GM13976 (cell line): Measurements from ENCODE around the gene ABHD14A.
"Not testable (repeated sequence)": the region's sequence is repeated elsewhere in the genome, so short reads cannot be mapped to it uniquely, and the experiment has no call there.

Experiments
- DNase-seq: peaks from one replicate; pipeline ENCODE4 v3.0.0; 2012; ENCODE audit warnings: low spot score
- in situ Hi-C: fragments of 300-500 bp; cut with MboI; formaldehyde crosslinking; loops from one replicate; pipeline ENCODE4 v1.12.0; 2022; ENCODE audit warnings: low sequenced_read_pairs, mixed read lengths, inconsistent platforms; ENCODE audit not compliant: unreplicated experiment
- TF ChIP-seq, protein P1 (sequence below): IDR thresholded peaks from 2 replicates; pipeline ENCODE4 v1.5.1; 2012; ENCODE audit warnings: borderline replicate concordance, mild to moderate bottlenecking; ENCODE audit not compliant: insufficient read depth; ENCODE audit errors: extremely low read depth, missing control alignments, control extremely low read depth

Gene ABHD14A

DNA sequence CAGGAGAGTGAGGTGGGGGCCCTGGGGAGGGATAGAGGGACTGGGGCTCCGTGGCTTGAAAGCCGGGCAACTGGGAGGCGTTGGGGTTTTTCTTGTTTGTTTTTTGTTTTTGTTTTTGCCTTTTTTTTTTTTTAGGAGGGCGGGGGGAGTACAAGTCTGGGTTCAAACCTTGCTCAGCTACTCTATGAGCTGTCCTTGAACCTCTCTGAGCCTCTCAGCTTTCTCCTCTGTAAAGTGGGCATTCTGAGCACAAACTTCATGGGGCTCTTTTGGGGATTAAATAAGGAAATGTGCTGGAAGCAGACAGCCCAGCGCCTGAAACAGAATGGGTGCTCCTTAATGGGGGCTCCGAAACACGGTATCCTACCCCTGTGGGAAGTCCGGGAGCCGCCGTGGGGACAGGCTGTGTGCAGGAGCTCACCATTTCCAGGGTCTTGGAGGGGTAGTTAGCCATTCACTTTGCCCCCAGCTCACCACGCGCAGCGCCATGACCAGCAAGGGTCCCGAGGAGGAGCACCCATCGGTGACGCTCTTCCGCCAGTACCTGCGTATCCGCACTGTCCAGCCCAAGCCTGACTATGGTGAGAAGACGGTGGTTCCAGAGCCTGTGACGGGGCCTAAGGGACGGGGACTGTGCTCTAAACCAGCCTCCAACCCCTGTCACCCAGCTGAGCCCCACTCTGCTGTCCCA, 8.9 kb downstream of the ABHD14A start:
- in situ Hi-C loops, result no loop called here
- DNase-seq, result no peak
- TF ChIP-seq, protein P1, sequence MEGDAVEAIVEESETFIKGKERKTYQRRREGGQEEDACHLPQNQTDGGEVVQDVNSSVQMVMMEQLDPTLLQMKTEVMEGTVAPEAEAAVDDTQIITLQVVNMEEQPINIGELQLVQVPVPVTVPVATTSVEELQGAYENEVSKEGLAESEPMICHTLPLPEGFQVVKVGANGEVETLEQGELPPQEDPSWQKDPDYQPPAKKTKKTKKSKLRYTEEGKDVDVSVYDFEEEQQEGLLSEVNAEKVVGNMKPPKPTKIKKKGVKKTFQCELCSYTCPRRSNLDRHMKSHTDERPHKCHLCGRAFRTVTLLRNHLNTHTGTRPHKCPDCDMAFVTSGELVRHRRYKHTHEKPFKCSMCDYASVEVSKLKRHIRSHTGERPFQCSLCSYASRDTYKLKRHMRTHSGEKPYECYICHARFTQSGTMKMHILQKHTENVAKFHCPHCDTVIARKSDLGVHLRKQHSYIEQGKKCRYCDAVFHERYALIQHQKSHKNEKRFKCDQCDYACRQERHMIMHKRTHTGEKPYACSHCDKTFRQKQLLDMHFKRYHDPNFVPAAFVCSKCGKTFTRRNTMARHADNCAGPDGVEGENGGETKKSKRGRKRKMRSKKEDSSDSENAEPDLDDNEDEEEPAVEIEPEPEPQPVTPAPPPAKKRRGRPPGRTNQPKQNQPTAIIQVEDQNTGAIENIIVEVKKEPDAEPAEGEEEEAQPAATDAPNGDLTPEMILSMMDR, result no peak

DNA sequence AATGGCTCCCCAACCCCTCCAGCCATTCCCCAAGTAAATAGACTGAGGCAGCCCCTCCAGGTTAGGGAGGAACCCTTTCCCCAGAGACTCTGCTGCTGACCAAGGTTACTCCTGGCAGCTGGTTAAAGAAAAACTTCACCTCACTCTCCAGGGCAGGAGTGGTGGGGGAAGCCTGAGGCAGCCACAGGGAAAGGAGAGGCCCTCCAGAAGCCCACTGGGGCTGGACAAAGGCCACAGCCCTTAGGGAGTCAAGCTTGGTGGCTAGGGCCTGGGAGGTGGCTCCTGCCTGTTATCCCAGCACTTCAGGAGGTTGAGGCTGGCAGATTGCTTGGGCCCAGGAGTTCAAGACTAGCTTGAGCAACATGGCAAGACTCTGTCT, 9.4 kb downstream of the ABHD14A start:
- in situ Hi-C loops, result no loop called here
- no peak for DNase-seq
- TF ChIP-seq, protein P1, result no peak

DNA sequence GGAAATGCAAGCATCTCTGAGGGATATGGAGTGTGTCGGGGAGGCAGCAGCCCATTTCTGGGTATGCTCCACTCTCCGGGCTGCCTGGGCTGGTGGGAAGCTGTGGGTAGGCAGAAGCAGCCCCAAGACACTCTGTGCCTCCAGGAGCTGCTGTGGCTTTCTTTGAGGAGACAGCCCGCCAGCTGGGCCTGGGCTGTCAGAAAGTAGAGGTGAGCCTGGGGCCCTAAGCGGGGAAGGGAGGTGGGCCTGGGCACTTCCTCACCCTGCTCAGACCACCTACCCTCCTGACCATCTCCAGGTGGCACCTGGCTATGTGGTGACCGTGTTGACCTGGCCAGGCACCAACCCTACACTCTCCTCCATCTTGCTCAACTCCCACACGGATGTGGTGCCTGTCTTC, 10.2 kb downstream of the ABHD14A start:
- in situ Hi-C loops, result no loop called here
- TF ChIP-seq, protein P1, result no peak

DNA sequence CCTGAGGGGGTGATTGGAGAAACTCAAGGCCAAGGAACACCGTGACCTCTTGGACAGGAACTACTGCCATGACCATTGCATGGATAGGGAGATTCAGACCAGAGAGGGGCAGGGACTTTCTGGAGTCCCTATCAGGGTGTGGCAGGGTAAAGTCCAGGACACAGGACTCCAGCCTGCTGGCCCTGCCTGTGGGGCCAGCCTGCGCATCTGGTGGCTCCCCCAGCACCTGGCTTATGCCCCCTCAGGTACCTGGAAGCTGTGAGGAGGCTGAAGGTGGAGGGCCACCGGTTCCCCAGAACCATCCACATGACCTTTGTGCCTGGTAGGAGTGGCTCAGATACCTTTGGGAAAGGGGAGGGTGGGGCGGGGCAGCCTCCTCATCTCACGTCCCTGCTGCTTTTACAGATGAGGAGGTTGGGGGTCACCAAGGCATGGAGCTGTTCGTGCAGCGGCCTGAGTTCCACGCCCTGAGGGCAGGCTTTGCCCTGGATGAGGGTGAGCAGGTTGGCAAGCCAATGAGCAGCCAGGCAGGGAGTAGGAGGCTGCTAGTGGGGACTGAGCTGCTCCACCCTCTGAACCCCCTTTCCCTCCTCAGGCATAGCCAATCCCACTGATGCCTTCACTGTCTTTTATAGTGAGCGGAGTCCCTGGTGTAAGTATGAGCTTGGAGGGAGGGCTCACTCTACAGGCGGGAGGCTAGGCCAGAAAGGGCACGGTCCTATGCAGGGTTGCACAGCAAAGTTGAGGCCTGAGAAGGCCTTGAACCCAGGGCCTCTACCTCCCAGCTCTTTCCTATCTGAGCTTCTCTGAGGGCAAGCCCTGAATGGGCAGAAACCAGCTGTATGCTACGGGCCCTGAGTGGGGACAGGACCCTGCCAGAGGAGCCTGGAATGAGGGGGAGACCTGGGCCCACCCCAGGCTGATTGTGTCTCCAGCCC, 11.4 kb downstream of the ABHD14A start:
- in situ Hi-C loops, result no loop called here
- TF ChIP-seq, protein P1, result no peak
- no peak for DNase-seq

More for the DNA sequence above, 10.2 kb downstream of the ABHD14A start:
- DNase-seq, result no peak

DNA sequence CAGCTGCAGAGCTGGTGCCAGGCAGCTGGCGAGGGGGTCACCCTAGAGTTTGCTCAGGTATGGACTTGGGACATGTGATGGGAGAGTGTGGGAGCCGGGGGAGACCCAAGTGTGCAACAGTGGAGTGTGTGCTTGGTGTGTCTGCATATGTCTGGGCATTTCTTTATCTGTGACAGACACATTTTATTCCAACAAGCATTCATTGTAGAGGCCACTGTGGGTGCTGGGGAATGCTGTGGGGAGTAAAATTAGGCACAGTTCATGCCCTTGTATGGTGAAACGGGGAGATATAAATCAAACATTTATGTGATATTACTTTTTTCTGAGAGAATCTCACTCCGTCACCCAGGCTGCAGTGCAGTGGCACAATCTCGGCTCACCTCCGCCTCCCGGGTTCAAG, 12.7 kb downstream of the ABHD14A start:
- DNase-seq, result no peak
- in situ Hi-C loops, result no loop called here
- TF ChIP-seq, protein P1, result no peak

DNA sequence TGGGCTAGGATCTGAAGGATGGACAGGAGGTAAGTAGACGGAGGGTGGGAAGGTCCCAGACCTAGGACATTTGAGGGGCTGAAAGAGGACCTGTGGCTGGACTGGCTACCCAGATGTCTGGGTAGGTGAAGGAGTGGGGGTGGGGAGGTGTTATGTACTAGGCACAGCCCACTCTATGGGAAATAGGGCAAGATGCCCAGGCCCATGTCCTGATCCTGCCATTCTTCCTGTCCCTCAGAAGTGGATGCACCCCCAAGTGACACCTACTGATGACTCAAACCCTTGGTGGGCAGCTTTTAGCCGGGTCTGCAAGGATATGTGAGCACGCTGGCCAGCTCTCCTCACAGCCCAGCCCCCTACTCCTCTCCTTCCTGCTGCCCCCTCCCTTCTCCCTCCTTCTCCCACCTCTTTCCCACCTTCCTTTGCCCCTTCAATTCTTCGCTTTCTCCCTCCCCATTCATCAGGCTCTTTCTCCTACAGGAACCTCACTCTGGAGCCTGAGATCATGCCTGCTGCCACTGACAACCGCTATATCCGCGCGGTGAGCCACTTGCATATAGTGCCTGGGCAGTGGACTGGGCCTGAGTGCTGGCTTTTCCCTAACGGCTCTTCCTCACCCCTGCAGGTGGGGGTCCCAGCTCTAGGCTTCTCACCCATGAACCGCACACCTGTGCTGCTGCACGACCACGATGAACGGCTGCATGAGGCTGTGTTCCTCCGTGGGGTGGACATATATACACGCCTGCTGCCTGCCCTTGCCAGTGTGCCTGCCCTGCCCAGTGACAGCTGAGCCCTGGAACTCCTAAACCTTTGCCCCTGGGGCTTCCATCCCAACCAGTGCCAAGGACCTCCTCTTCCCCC, 13.7 kb downstream of the ABHD14A start:
- in situ Hi-C loops, result no loop called here

DNA sequence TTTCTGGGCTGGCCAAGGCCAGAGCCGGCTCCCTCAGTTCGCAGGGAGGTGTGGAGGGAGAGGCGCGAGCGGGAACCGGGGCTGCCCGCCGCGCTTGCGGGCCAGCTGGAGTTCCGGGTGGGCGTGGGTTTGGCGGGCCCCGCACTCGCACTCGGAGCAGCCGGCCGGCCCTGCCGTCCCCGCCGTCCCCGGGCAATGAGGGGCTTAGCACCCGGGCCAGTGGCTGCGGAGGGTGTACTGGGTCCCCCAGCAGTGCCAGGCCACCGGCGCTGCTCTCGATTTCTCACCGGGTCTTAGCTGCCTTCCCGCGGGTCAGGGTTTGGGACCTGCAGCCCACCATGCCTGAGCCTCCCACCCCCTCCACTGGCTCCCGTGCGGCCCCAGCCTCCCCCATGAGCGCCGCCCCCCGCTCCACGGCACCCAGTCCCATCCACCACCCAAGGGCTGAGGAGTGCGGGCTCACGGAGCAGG, 15.7 kb downstream of the ABHD14A start:
- in situ Hi-C loops, DNase-seq: not testable (repeated sequence)

More for the DNA sequence above, 13.7 kb downstream of the ABHD14A start:
- TF ChIP-seq, protein P1, result no peak
- no peak for DNase-seq
